Panc1 (cell line): ENCODE results near the gene SLX9. TPM values are rescaled to one million over a fixed set of nuclear protein-coding genes. Genes with fewer than 3 reads are reported as not detected.

Source experiments
- ATAC-seq: fragments of 200-7000 bp; cut with Tn5 transposase; 2 replicates; pipeline ENCODE4 v1.9.1; 2020; ENCODE audit warnings: mild to moderate bottlenecking, moderate library complexity
- BruUV-seq: library from RNA; stranded (reverse); fragments of 400-500 nt; replicated peaks from 2 replicates; lab custom pipeline; 2021; lab: Mats Ljungman, UMichigan
- CTCF ChIA-PET: fragments of 300-600 bp; sonication (Branson Sonifier 250); formaldehyde crosslinking; loops from one replicate; lab custom pipeline; 2022; ENCODE audit warnings: antibody characterized with exemption; lab: Charles Lee
- POLR2A ChIA-PET: fragments of 300-600 bp; sonication (Branson Sonifier 250); formaldehyde crosslinking; loops from one replicate; lab custom pipeline; 2022; ENCODE audit warnings: antibody characterized with exemption; lab: Charles Lee
- DNase-seq: peaks from one replicate; pipeline ENCODE4 v3.0.0-alpha.2; 2010; ENCODE audit warnings: low read depth, low spot score
- H3K27ac ChIP-seq: 2 replicates; pipeline ENCODE4 v1.5.1; 2011; ENCODE audit warnings: mild to moderate bottlenecking, low read length, inconsistent platforms
- H3K27me3 ChIP-seq: fragments of 200-500 bp; sonication (Bioruptor generic); 2 replicates; pipeline ENCODE4 v1.6.0; 2014; ENCODE audit warnings: low read length, inconsistent platforms; ENCODE audit not compliant: control insufficient read depth, insufficient read depth
- H3K36me3 ChIP-seq: fragments of 200-500 bp; sonication (Bioruptor generic); 2 replicates; pipeline ENCODE4 v1.5.1; 2014; ENCODE audit warnings: inconsistent platforms, mild to moderate bottlenecking, low read length, moderate library complexity; ENCODE audit not compliant: control insufficient read depth, insufficient read depth
- H3K4me1 ChIP-seq: 2 replicates; pipeline ENCODE4 v1.5.1; 2011; ENCODE audit warnings: inconsistent platforms, mild to moderate bottlenecking, low read length, moderate library complexity; ENCODE audit not compliant: control insufficient read depth, insufficient read depth
- H3K4me3 ChIP-seq, 2 experiments: 2 replicates each; pipeline ENCODE4 v1.5.1; 2011 to 2012; ENCODE audit warnings: low read depth in 2 of 2, low read length in 2 of 2, mild to moderate bottlenecking in 2 of 2, inconsistent platforms in 1 of 2, moderate library complexity in 1 of 2
- H3K9me3 ChIP-seq: fragments of 200-500 bp; sonication (Bioruptor generic); 2 replicates; pipeline ENCODE4 v1.5.1; 2014; ENCODE audit warnings: low read depth, mild to moderate bottlenecking, inconsistent platforms, low read length, moderate library complexity; ENCODE audit not compliant: control insufficient read depth, insufficient read depth
- CTCF ChIP-seq: fragments of 450-650 bp; IDR thresholded peaks from 2 replicates; pipeline ENCODE4 v1.5.1; 2017; ENCODE audit warnings: mild to moderate bottlenecking
- POLR2AphosphoS5 ChIP-seq: IDR thresholded peaks from 2 replicates; pipeline ENCODE4 v1.6.1; 2012; ENCODE audit warnings: mild to moderate bottlenecking, low read depth, low read length, moderate library complexity
- REST ChIP-seq, 2 experiments: IDR thresholded peaks; 2 replicates each; pipeline ENCODE4 v1.6.1; 2011 to 2012; ENCODE audit warnings: low read depth in 2 of 2, control low read depth in 1 of 2, low read length in 1 of 2, mild to moderate bottlenecking in 1 of 2, moderate library complexity in 1 of 2; ENCODE audit not compliant: insufficient read depth in 1 of 2
- SIN3A ChIP-seq: IDR thresholded peaks from 2 replicates; pipeline ENCODE4 v1.6.1; 2012; ENCODE audit warnings: low read depth, mild to moderate bottlenecking, low read length, moderate library complexity, borderline replicate concordance; ENCODE audit not compliant: insufficient read depth
- TCF7L2 ChIP-seq: IDR thresholded peaks from 2 replicates; pipeline ENCODE4 v1.6.1; 2011; ENCODE audit warnings: mild to moderate bottlenecking, low read depth, low read length, inconsistent platforms
- in situ Hi-C: cut with HindIII; loops from 2 replicates; pipeline ENCODE4 v1.10.0; 2016; ENCODE audit warnings: low sequenced_read_pairs, low pct_unique_long_range_greater_than_20kb
- intact Hi-C: fragments of 100-400 bp; cut with micrococcal nuclease; formaldehyde crosslinking; loops from one replicate; pipeline ENCODE4 v1.10.0; 2022; ENCODE audit not compliant: unreplicated experiment
- total RNA-seq: library from RNA; stranded (reverse); gene quantifications from one replicate; pipeline ENCODE4 v1.2.1, GENCODE V29; 2021; ENCODE audit not compliant: unreplicated experiment

SLX9 gene
- total RNA-seq, 1 experiment from 2014 or later = 50.9 TPM

- H3K27ac ChIP-seq = no peak overlapping the region
- in situ Hi-C loops = no loop called here
These were observed 13.2 kb downstream of the SLX9 start for GRCh38 chr21:44952929-44953627.

GRCh38 chr21:44953628-44954021, 13.8 kb downstream of the SLX9 start:
- in situ Hi-C loops = no loop called here
- H3K4me3 ChIP-seq = no peak overlapping the region
- H3K36me3 ChIP-seq = no peaks in the 10 kb centered on the region
- ATAC-seq (no peak), DNase-seq (no peak)
- H3K27ac ChIP-seq = no peak overlapping the region
- POLR2A ChIA-PET = no interaction called here
- CTCF ChIA-PET = no interaction called here
- no peaks in the 10 kb centered on the region for H3K27me3 ChIP-seq
- TF ChIP-seq CTCF (no peak), POLR2AphosphoS5 (no peak), TCF7L2 (no peak), SIN3A (no peak), REST (IDR thresholded peaks at IDR 0.05; ENCODE audit: insufficient read depth in 1 of 2, low read depth in 2 of 2, low read length in 1 of 2) (no peak)
- H3K4me1 ChIP-seq = peaks cover 15% of the 10 kb centered on the region
- intact Hi-C loops = no loop called here
- BruUV-seq = no TSS peak
- H3K9me3 ChIP-seq = no peaks in the 10 kb centered on the region

More at GRCh38 chr21:44952929-44953627, 13.2 kb downstream of the SLX9 start:
- intact Hi-C loops = no loop called here
- TF ChIP-seq CTCF = no peak
- no TSS peak for BruUV-seq
- DNase-seq (no peak), ATAC-seq (no peak)
- ChIA-PET POLR2A (no interaction called here), CTCF (no interaction called here)
- H3K4me3 ChIP-seq = no peak overlapping the region
- peaks cover 18% of the 10 kb centered on the region for H3K4me1 ChIP-seq
- H3K9me3 ChIP-seq = no peaks in the 10 kb centered on the region
- H3K27me3 ChIP-seq = no peaks in the 10 kb centered on the region
- H3K36me3 ChIP-seq = no peaks in the 10 kb centered on the region
